Measurements from ENCODE around the gene TAB2. TPM values are rescaled to one million over a fixed set of nuclear protein-coding genes. Genes with fewer than 3 reads are reported as not detected.
"Not testable (repeated sequence)": the region's sequence is repeated elsewhere in the genome, so short reads cannot be mapped to it uniquely, and the experiment has no call there.

TAB2 gene
- total RNA-seq, 1 donor from 2014 or later: 50.2 TPM

- DNase-seq: no peak
These were observed 15.7 kb downstream of the TAB2 start for GRCh38 chr6:149333266-149333620.

- DNase-seq: no peak
These were observed 16.7 kb downstream of the TAB2 start for GRCh38 chr6:149334201-149334600.

DNA sequence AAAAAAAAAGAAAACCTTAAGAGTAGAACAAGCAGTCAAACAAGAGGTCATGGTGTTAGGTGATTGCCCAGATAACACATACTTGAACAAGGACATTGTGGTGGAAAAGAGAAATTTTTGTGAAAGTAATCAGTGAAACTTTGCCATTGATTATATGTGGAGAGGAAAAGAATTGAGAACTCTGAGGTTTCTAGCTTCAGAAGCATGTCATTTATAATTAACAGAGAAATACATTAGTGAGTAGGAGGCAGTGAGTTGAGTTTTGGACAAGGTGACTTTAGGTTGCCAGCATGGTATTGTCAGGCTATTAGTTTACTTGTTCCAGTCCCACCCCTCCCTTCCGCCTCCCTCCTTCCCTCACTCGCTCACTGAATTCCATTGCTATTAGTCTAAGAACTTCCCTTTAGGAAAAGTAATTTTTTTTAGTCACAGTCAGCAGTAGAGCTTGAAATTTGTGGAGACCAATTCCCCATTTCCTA lies 17.2 kb downstream of the TAB2 start:
- DNase-seq: no peak

DNA sequence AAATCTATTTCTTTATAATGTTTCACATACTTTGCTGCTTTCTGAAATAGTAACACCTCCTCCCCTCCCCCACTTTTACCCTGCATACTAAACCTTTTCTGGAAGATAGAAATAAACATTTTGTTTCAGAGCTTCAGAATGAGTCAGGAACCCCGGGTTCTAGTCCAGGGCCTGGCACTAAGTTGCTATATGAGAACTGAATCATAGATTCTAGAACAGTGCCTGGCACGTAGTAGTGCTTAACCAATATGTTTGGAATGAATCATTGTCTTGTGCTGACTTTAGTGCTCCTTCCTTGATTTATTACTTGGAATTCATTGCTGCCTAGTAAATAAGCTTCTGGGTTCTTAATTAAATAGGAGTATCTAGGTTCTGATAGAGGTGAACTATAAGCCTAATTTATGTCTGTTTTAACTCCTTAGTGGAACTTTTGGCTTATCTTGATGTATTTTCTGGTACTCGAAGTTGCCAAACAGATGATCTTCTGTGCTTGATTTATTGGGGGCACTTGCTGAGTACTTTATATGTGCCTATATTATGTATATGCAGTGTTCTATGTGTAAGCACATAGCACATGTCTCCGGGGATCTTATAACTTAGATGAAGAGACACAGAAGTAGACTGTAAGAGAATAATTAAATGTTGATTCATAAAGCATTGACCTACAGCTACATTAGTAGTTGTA lies 18.6 kb downstream of the TAB2 start:
- no peak for DNase-seq

DNA sequence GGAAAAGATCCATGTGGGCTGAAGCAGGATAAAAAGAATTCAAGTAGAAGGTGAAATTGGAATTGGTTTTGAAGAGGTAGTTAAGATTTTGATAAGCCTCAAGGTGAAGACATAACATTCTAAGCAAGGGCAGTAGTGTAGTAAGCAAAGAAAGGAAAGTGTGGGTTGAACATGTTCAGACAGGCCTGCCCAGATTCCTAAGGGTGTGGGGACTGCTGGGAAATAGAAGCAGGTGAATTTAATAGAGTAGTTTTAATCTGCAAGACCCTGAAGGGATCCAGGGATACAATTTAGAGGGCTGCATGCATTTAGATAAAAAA lies 19.1 kb downstream of the TAB2 start:
- peak; percentile 15 for DNase-seq

DNA sequence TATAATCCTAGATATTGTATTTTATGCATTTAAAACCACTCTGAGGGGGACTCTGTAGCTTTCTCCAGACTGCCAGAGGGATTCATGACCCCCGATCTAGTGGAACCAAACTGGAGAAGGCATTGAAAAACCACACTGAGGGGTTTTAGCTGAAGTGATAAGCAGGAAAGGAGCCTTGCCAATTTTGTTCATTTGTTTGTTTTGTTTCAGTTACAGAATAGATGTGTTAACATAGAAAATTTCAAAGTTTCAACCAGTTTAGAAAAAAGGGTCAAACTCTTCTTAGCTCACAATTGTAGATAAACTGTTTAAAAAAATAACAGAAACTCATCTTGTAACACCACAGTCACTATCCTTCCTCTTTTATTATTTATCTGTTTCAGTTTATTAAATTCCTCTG lies 19.8 kb downstream of the TAB2 start:
- no peak for DNase-seq

GRCh38 chr6:149340200-149340599 lies 22.7 kb downstream of the TAB2 start:
- no peak for DNase-seq

- no peak for DNase-seq
These were observed 25.0 kb downstream of the TAB2 start for GRCh38 chr6:149342525-149342924.

- DNase-seq: no peak
These were observed 26.0 kb downstream of the TAB2 start for GRCh38 chr6:149343501-149343900.

DNA sequence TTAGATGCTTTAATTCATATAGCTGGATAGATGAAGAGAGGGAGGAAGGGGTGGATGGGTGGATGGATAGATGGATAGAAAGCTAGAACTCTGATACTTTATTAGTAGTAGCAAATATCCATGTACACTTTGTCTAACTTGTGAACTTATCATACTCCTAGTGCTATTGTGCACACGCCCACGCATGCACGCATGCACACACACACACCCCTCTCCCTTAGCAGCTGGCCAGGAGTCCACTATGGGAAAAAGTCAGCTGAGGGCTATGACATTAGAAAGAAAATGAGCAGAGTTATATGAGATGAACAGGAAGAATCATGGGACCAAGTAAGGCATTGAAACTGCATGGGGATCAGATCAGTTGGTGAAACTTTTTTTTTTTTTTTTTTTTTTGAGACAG lies 28.6 kb downstream of the TAB2 start:
- DNase-seq: no peak

GRCh38 chr6:149347067-149347466 lies 29.6 kb downstream of the TAB2 start:
- no peak for DNase-seq

DNA sequence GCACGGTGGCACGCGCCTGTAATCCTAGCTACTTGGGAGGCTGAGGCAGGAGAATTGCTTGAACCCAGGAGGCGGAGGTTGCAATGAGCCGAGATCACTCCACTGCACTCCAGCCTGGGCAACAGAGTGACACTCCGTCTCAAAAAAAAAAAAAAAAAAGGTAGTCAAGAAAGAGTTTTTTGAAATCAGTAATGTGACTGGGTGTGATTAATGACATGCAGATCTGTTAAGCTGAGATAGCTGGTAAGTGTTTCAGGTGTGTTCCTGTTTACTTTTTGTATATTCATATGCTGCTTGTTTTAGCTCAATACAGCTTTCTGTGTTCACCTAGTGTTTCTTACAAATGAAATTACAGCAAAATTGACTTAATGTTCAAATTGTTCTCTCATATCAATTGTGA lies 31.8 kb downstream of the TAB2 start:
- DNase-seq: not testable (repeated sequence)

- no peak for DNase-seq
These were observed 36.5 kb downstream of the TAB2 start for GRCh38 chr6:149354009-149354408.

DNA sequence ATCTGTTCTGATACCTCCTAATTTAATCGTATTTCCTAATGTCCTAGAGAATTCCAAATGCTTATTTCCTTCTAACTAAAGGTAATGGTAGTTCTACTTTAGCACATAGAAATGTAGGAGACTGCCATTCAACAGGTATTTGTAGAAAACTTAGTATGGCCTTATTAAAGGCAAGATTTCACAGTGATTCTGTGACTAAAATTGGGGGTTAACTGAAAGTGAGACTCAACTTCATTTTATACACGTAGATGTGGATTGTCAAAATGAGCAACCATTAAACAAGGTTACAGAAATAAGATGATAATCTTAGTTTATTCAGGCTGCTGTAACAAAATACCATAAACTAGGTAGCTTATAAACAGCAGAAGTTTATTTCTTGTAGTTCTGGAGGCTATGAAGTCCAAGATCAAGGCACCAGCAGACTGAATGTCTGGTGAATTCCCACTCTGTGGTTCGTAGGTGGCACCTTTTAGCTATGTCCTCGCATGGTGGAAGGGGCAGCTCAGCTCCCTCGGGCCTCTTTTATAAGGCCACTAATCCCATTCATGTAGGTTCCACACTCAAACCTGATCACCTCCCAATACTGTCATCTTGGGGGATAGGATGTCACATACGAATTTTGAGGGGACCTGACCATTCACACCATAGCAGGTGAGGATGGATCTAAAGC lies 38.7 kb downstream of the TAB2 start:
- DNase-seq: no peak

GRCh38 chr6:149357726-149358538 lies 40.4 kb downstream of the TAB2 start:
- no peak for DNase-seq

- no peak for DNase-seq
These were observed 41.9 kb downstream of the TAB2 start for GRCh38 chr6:149359440-149359839.

DNA sequence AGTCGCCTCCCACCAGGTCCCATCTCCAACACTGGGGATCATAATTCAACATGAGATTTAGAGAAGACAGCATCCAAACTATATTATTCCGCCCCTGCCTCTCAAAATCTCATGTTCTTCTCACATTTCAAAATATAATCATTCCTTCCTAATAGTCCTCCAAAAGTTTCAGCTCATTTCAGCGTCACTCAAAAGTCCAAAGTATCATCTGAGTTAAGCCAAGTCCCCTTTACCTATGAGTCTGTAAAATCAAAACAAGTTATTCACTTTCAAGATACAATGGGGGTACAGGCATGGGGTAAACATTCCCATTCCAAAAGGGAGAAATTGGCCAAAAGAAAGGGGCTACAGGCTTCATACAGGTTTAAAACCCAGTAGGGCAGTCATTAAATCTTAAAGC lies 43.0 kb downstream of the TAB2 start:
- no peak for DNase-seq

- no peak for DNase-seq
These were observed 44.8 kb downstream of the TAB2 start for GRCh38 chr6:149362289-149362688.

DNA sequence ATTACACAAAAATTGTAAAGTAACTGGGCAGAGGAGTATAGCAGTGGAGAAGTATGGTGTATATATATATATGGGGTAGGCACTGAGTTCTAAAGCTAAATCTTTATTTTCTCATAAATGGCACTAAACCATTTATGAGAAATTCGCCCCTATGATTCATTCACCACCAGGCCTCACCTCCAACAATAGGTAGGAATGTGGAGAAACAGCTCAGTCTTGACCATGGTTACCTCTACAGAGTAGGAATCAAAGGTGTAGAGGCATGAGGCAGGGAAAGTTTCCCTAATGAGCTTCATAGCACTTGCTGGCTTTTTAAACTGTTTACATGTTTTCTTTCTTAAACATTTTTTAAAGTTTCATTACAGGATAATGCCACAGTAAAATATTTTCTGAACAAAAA lies 45.6 kb downstream of the TAB2 start:
- no peak for DNase-seq

- DNase-seq: no peak
These were observed 47.0 kb downstream of the TAB2 start for GRCh38 chr6:149364557-149364956.

GRCh38 chr6:149365197-149365596 lies 47.7 kb downstream of the TAB2 start:
- no peak for DNase-seq

- no peak for DNase-seq
These were observed 48.9 kb downstream of the TAB2 start for GRCh38 chr6:149366267-149366921.

- no peak for DNase-seq
These were observed 50.6 kb downstream of the TAB2 start for GRCh38 chr6:149368065-149368464.
